Testis (tissue), 2 donors: ENCODE results near the gene TNS3.

Source experiments
- POLR2A ChIP-seq: fragments of 450-650 bp; IDR thresholded peaks from one replicate; pipeline ENCODE4 v1.6.1; 2017; ENCODE audit warnings: antibody characterized with exemption, mild to moderate bottlenecking, moderate library complexity
- TF ChIP-seq, protein P1 (sequence below), 3 experiments: fragments of 450-650 bp in 2 of 3; fragments of 200-600 bp in 1 of 3; sonication (generic) in 1 of 3; IDR thresholded peaks; one replicate each; pipeline ENCODE4 v1.5.1; 2016 to 2019; ENCODE audit warnings: antibody characterized with exemption in 3 of 3, mild to moderate bottlenecking in 2 of 3, moderate library complexity in 1 of 3

GRCh38 chr7:47380325-47381133 is 201.4 kb downstream of the TNS3 start:
- no peak for TF ChIP-seq POLR2A
- TF ChIP-seq, protein P1, sequence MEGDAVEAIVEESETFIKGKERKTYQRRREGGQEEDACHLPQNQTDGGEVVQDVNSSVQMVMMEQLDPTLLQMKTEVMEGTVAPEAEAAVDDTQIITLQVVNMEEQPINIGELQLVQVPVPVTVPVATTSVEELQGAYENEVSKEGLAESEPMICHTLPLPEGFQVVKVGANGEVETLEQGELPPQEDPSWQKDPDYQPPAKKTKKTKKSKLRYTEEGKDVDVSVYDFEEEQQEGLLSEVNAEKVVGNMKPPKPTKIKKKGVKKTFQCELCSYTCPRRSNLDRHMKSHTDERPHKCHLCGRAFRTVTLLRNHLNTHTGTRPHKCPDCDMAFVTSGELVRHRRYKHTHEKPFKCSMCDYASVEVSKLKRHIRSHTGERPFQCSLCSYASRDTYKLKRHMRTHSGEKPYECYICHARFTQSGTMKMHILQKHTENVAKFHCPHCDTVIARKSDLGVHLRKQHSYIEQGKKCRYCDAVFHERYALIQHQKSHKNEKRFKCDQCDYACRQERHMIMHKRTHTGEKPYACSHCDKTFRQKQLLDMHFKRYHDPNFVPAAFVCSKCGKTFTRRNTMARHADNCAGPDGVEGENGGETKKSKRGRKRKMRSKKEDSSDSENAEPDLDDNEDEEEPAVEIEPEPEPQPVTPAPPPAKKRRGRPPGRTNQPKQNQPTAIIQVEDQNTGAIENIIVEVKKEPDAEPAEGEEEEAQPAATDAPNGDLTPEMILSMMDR (IDR thresholded peaks at IDR 0.05): no peak
